Stimulated activated CD4-positive, alpha-beta T cell treated with anti-CD3 and anti-CD28 coated beads, Interleukin-4, amount 100 ng/mL, for 48 hours (primary cell): Measurements from ENCODE around the gene ZMYND11.
"Not testable (repeated sequence)": the region's sequence is repeated elsewhere in the genome, so short reads cannot be mapped to it uniquely, and the experiment has no call there.

Source experiments
- DNase-seq, 2 donors: peaks; one replicate each; pipeline ENCODE4 v3.0.0-alpha.2; 2020; ENCODE audit warnings: low read depth in 2 of 2

Gene ZMYND11

GRCh38 chr10:244227-244626 lies 109.0 kb downstream of the ZMYND11 start:
- no peak for DNase-seq

GRCh38 chr10:246431-246830 lies 111.2 kb downstream of the ZMYND11 start:
- DNase-seq = no peak

- no peak for DNase-seq
These were observed 112.2 kb downstream of the ZMYND11 start for GRCh38 chr10:247480-247879.

- DNase-seq = no peak
These were observed 113.1 kb downstream of the ZMYND11 start for GRCh38 chr10:248307-248706.

- DNase-seq = no peak
These were observed 116.8 kb downstream of the ZMYND11 start for GRCh38 chr10:251982-252582.

GRCh38 chr10:260819-261429 lies 125.7 kb downstream of the ZMYND11 start:
- no peak for DNase-seq

GRCh38 chr10:264160-265073 lies 129.2 kb downstream of the ZMYND11 start:
- DNase-seq = not testable (repeated sequence)

GRCh38 chr10:265074-265440 lies 129.8 kb downstream of the ZMYND11 start:
- DNase-seq = not testable (repeated sequence)

GRCh38 chr10:265816-266588 lies 130.7 kb downstream of the ZMYND11 start:
- not testable (repeated sequence) for DNase-seq

GRCh38 chr10:266974-267425 lies 131.7 kb downstream of the ZMYND11 start:
- DNase-seq = no peak

- DNase-seq = no peak
These were observed 132.4 kb downstream of the ZMYND11 start for GRCh38 chr10:267705-268104.

GRCh38 chr10:269440-270074 lies 134.3 kb downstream of the ZMYND11 start:
- no peak for DNase-seq

GRCh38 chr10:271201-271600 lies 135.9 kb downstream of the ZMYND11 start:
- DNase-seq = no peak

- DNase-seq = no peak
These were observed 136.5 kb downstream of the ZMYND11 start for GRCh38 chr10:271722-272121.

GRCh38 chr10:273088-273487 lies 137.8 kb downstream of the ZMYND11 start:
- no peak for DNase-seq

GRCh38 chr10:274866-275265 lies 139.6 kb downstream of the ZMYND11 start:
- DNase-seq = no peak

GRCh38 chr10:275680-276079 lies 140.4 kb downstream of the ZMYND11 start:
- no peak for DNase-seq

GRCh38 chr10:277963-278362 lies 142.7 kb downstream of the ZMYND11 start:
- no peak for DNase-seq

GRCh38 chr10:278707-279106 lies 143.5 kb downstream of the ZMYND11 start:
- no peak for DNase-seq

- no peak for DNase-seq
These were observed 144.0 kb downstream of the ZMYND11 start for GRCh38 chr10:279232-279631.

- no peak for DNase-seq
These were observed 144.4 kb downstream of the ZMYND11 start for GRCh38 chr10:279655-280054.
